ENCODE results near the gene PLCB2.

The PLCB2 gene

DNA sequence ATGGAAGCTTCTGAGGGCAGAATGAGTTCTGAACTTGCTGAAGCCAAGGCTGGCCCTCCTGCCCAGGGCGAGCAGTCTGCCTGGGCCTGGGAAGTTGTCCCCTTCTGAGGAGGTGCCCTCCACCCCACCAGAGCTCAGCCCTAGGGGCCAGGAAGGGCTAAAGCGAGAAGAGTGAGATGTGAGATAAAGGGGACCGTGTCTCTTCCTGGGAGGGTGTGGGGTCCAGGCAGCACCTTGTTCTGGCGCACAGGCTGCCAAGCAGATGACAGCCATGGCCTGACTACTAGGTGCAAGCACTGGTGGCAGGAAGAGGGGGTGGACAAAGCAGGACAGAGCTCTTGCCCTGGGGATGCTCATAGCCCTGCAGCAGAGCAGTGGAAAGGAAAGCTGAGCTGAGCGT lies 65.1 kb downstream of the PLCB2 start:
- Histone ChIP-seq H3K9ac (ENCODE audit: low read length) (no peak overlapping the region), H3K4me1 (ENCODE audit: control insufficient read depth, insufficient read depth, low read length) (no peaks in the 10 kb centered on the region), H3K36me3 (ENCODE audit: control insufficient read depth, insufficient read depth, low read length) (no peaks in the 10 kb centered on the region), H3K27me3 (ENCODE audit: control insufficient read depth, insufficient read depth, low read length) (no peaks in the 10 kb centered on the region), H3K27ac (ENCODE audit: low read depth, low read length) (no peak overlapping the region), H3K4me3 (ENCODE audit: low read length) (no peak overlapping the region)

DNA sequence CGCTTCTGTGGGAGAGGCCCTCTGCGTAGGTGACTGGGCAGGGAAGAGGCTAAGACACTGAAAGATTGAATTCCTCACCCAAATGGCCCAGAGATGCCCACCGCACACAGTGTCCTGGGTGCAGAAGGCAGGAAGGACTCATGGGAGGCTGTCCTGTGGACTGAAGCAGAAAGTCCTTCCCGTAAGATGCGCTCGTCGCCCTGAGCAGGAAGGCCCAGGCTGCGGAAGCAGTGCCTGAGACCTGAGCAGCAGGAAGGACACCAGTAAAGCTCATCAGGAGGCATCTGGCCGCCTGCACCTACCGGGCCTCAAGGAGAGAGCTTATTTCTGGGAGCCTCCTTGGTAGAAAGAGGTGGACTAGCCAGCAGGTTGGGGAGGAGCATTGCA lies 65.5 kb downstream of the PLCB2 start:
- Histone ChIP-seq H3K9ac (ENCODE audit: low read length) (no peak overlapping the region), H3K27ac (ENCODE audit: low read depth, low read length) (no peak overlapping the region), H3K4me3 (ENCODE audit: low read length) (no peak overlapping the region), H3K36me3 (ENCODE audit: control insufficient read depth, insufficient read depth, low read length) (no peaks in the 10 kb centered on the region), H3K27me3 (ENCODE audit: control insufficient read depth, insufficient read depth, low read length) (no peaks in the 10 kb centered on the region), H3K4me1 (ENCODE audit: control insufficient read depth, insufficient read depth, low read length) (no peaks in the 10 kb centered on the region)

DNA sequence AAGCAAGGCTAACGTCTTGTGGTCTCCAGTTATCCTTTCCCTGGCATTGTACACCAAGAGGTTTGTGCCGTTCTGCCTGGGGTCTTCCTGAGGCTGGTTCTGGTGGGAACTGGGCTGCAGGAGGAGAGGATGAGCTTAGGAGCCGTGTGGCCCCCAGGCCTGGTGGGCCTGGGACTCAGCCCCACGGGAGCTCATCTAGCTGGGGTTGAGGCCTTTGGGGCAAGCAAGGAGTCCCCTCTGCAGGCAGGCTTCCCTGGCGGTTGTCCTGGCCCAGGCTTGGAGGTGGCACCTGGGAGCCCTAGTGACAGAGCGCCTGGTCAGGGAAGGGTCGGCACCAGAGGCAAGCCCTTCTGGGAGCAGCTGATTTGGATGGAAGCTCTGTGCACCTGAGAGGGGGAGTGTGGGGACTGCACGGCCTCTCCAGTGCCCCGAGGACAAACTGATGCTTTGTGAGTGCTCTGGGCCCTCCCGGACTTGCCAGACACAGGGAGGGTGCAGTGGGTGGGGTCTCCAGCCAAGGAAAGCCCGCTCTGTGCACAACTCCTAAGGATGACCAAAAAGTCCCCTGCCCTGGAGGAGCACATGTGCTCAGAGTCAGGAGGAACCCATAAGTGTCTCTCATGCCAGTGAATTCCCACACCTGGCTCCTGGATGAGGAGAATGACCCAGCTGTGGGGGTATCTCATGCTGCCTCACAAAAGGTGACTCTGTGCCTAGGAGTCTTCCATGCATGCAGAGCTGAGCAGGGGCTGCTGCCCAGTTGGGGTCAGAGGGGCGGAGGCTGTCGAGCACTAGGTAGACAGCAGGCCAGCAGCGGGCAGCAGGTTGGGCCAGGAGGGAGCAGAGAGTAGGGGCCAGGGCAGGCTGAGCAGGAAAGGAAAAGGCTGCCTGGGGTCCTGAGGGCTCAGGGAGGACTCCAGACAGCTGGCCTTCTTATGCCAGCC lies 66.2 kb downstream of the PLCB2 start:
- no peaks in the 10 kb centered on the region for H3K36me3 ChIP-seq (ENCODE audit: control insufficient read depth, insufficient read depth, low read length)
- no peaks in the 10 kb centered on the region for H3K4me1 ChIP-seq (ENCODE audit: control insufficient read depth, insufficient read depth, low read length)
- H3K27me3 ChIP-seq (ENCODE audit: control insufficient read depth, insufficient read depth, low read length): no peaks in the 10 kb centered on the region
- no peak overlapping the region for H3K9ac ChIP-seq (ENCODE audit: low read length)
- H3K4me3 ChIP-seq (ENCODE audit: low read length): no peak overlapping the region
- no peak overlapping the region for H3K27ac ChIP-seq (ENCODE audit: low read depth, low read length)

DNA sequence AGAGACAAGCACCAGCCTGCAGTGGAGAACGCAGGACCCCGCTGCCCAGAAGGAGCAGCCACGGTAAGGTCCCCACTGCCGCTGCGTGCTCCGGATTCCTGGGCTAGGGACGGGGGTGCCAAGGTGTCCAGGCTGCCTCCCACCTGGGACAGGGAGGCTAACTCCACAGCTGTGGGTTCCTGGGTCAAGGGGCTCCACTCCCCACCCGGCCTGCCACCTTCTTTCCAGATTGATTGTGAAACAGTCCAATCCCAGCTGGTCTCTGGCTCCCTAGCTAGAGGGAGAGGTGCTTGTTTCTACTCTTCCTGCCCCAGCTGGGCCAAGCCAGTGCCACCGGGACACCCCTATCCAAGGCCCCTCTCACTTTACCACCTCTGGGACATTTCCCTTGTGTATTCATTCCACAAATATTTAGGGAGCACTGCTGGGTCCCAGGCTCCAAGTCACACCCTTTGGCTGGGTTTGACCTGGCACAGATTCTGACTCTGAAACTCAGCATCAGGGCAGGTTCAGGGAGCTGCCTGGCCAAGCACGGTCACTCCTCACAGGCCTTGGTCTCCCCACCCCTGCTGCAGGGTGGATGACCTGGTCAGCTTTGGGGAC lies 67.0 kb downstream of the PLCB2 start:
- H3K4me3 ChIP-seq (ENCODE audit: low read length): no peak overlapping the region
- no peak overlapping the region for H3K27ac ChIP-seq (ENCODE audit: low read depth, low read length)
- no peaks in the 10 kb centered on the region for H3K4me1 ChIP-seq (ENCODE audit: control insufficient read depth, insufficient read depth, low read length)
- no peaks in the 10 kb centered on the region for H3K36me3 ChIP-seq (ENCODE audit: control insufficient read depth, insufficient read depth, low read length)
- no peaks in the 10 kb centered on the region for H3K27me3 ChIP-seq (ENCODE audit: control insufficient read depth, insufficient read depth, low read length)
- H3K9ac ChIP-seq (ENCODE audit: low read length): no peak overlapping the region

DNA sequence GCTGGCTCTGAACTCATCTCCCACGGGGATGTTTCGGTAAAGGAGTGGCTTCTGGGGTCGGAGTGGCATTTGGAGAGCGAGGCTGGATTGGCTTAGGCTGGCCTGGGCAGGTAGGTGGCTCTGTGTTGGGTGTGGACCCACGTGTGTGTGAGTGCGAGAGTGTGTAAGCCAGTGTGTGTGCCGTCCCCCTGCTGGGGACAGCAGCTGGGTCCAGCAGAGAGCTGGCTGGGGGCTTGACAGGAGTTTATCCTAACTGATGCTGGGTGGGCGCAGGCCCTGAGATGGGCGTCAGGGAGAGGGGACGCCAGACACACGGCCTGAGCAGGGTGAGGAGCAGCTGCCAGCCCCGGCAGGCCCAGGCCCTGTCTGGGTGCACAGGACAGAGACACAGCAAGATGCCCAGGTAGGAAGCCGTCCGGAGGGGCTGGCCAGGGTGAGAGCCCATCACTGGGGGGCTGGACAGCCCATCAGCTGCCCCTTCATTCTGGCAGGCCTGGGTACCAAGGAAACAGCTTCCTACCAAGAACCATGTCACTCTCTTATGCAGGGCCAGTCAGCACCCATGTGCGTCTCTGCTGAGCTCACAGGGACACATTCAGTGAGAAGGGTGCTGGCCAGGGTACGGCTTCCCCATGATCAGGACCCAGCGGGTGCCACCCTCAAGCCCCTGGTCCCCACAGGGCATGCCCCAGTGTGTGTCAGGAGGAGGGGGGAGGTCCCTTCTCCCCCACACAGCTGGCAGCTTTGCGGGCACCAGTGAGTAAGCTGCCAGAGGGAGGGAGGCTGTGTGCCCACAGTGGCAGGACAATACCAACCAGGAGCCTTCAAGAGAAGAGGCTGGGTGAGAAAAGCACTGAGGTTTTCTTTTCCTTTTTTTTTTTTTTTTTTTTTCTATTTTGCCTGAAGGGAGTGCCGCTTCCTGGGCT lies 67.8 kb downstream of the PLCB2 start:
- H3K36me3 ChIP-seq (ENCODE audit: control insufficient read depth, insufficient read depth, low read length): no peaks in the 10 kb centered on the region
- H3K27ac ChIP-seq (ENCODE audit: low read depth, low read length): no peak overlapping the region

DNA sequence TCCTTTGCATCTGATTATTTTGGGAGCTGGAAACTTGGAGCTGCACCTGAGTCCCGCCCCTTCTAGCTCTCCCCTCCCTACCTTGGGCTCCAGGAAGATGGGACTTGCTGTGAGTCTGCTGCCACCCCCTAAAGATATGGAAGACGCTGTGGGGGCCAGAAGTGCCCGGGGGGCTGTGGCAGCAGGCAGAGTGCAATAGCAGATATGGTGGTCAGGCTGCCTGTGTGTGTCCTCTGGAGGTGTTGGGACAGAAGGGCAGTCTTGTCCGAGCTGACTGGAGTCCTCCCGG lies 68.4 kb downstream of the PLCB2 start:
- H3K27ac ChIP-seq (ENCODE audit: low read depth, low read length): no peak overlapping the region
- H3K4me3 ChIP-seq (ENCODE audit: low read length): peak overlapping the region; percentile 35
- H3K27me3 ChIP-seq (ENCODE audit: control insufficient read depth, insufficient read depth, low read length): no peaks in the 10 kb centered on the region
- H3K4me1 ChIP-seq (ENCODE audit: control insufficient read depth, insufficient read depth, low read length): no peaks in the 10 kb centered on the region
- H3K36me3 ChIP-seq (ENCODE audit: control insufficient read depth, insufficient read depth, low read length): no peaks in the 10 kb centered on the region
- H3K9ac ChIP-seq (ENCODE audit: low read length): no peak overlapping the region

More for the DNA sequence above, 67.8 kb downstream of the PLCB2 start:
- H3K9ac ChIP-seq (ENCODE audit: low read length): no peak overlapping the region
- H3K4me3 ChIP-seq (ENCODE audit: low read length): no peak overlapping the region
- no peaks in the 10 kb centered on the region for H3K4me1 ChIP-seq (ENCODE audit: control insufficient read depth, insufficient read depth, low read length)
- H3K27me3 ChIP-seq (ENCODE audit: control insufficient read depth, insufficient read depth, low read length): no peaks in the 10 kb centered on the region

DNA sequence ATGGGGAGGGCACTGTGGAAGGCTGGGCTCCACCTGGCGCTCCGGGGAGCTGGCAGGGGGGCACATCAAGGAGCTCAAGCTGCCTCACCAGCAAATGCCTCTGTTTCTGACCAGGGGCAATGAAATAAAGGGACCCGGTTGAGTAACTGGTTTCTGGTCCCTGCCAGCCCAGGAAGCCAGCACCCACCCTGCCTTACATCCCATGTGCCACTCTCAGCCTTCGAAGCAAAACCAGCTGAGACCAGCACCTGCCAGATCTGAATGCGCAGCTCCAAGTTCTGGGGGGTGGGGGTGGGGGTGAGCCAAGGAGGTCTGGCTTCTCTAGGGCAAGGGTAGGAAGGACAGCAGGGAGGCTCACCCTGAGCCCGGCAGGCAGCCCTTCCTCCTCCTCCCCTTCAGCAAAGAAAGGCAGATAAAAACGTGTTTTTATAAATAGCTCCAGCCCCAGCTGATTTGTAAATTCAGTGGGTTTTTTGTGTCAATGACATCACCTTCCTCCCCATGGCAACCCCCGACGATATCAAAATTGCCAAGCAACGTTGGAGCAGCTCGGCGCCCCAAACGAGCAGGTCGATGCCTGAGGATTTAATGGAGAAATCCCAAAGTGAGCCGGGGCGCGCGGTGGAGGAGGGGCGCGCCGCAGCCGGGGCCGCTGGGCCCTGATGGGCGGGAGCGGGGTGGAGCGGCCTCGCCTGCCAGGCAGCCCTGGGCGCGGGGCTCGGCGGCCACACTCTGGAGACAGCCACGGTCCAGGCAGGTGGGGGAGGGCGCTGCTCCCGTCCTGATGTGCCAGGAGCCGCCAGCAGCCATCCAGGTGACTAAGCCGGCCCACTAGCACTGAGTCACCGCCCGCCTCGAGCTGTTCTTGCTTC lies 69.0 kb downstream of the PLCB2 start, which contains the start of gene PAK6:
TSS of gene PAK6 (plus strand) at position 532 of the 872 bp plus-strand sequence. CDS start 25,723 bp downstream, outside the sequence.
- Histone ChIP-seq H3K9ac (ENCODE audit: low read length) (no peak within 1 kb of the TSS), H3K27ac (ENCODE audit: low read depth, low read length) (no peak within 1 kb of the TSS), H3K27me3 (ENCODE audit: control insufficient read depth, insufficient read depth, low read length) (no peaks in the 10 kb centered on the region), H3K4me1 (ENCODE audit: control insufficient read depth, insufficient read depth, low read length) (no peaks in the 10 kb centered on the region), H3K4me3 (ENCODE audit: low read length) (peak within 1 kb of the TSS; percentile 35), H3K36me3 (ENCODE audit: control insufficient read depth, insufficient read depth, low read length) (no peaks in the 10 kb centered on the region)
